GM11168 (cell line): ENCODE measurements around the gene C22orf31.

ENCODE experiments used
- in situ Hi-C: fragments of 300-500 bp; cut with MboI; formaldehyde crosslinking; loops from one replicate; pipeline ENCODE4 v1.12.0; 2022; ENCODE audit warnings: low sequenced_read_pairs; ENCODE audit not compliant: unreplicated experiment

The C22orf31 gene

DNA sequence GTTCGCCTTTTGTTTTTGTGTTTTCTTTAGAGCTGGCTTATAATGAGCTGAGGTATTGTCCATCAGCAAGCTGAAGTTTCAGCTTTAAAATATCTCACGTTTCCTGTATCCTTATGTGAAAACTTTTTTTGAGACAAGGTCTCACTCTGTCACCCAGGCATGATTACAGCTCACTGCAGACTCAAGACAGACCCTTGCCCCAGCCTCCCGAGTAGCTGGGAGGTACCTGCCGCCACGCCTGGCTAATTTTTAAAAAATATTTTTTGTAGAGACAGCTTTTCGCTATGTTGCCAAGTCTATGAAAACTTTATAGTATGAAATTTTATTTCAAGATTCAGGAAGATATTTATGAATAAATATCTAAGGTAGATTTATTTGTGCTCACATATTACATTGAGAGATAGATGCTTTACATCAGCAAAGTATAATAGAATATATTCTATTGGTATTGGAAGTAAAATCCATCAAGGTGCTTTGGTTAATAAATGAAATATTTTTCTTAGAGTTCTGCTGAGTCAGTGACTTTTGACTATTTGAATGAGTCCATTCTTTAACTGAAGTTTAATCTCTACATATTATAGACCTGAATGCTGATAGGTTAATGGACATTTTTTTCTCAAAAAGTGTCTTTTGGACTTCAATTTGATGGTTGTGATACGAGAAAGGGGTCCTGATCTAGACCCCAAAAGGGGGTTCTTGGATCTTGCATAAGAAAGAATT is 21.4 kb upstream of the C22orf31 start:
- in situ Hi-C loops: no loop called here

DNA sequence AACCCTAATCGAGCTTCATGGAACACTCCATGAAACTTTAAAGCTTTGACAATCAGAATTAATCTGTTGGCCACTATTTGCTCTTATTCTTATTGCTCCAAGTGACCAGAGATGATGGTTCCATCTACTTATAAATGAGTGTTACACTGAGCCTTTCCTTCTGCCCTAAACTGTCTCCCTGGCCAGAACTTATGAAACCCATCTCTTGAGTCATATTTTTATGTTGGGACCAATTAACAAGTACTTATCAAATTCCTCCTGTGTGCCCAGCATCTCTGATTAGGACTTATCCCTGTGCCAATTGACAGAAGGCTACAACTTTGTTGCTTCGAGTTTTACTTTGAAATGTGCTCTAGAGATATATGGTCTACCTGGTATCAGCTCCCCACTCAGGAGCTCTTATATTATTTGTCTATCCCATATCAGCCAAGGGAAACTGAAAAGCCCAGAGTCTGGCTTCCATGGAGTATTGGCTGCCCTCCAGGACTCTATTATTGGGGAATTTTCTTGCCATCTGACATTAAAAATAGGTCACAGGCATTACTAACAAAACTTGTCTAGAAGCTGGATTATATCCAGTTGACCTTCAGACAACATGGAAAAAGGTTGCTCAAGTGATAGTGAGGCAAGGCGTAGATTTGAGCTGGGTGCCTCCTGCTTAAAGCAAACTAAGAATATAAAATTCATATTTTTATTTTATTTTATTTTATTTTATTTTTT is 20.0 kb upstream of the C22orf31 start:
- in situ Hi-C loops: no loop called here

DNA sequence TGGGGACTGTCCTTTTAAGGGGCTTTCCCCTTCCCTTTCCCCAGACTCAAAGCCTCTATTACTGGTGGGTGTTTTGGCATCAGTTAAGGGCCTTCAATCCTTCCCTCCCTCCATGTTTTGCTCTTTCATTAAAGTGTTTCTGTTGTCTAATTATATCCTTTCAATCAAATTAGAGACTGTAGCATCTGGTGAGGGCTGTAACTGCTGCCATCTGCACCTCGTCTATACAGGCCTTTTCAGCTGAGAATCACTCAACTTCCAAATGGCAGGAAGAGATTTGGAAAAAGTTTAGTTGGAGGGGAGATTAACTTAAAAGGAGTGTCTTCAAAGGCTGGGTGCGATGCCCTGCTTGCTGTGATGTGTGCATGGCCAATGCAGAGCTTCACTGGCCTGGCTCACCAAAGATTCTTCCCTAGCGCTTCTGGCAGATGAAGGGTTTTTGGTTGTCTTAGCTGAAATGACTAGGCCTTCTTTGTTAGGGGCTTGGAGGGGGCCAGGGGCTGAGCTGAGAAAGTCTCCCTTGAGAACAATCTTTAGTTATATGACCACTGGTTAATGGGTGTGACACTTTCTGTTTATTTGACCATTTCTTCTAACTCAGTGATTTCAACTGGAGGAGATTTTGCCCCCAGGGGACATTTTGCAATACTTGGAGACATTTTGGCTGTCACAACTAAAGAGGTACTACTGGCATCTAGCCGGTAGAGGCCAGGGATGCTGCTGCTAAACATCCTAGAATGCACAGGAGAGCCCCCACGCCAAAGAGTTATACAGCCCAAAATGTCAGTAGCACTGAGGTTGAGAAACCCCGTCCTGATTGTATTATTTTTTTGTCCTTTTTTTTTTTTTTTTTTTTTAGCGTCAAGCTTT is 18.7 kb upstream of the C22orf31 start:
- in situ Hi-C loops: no loop called here

DNA sequence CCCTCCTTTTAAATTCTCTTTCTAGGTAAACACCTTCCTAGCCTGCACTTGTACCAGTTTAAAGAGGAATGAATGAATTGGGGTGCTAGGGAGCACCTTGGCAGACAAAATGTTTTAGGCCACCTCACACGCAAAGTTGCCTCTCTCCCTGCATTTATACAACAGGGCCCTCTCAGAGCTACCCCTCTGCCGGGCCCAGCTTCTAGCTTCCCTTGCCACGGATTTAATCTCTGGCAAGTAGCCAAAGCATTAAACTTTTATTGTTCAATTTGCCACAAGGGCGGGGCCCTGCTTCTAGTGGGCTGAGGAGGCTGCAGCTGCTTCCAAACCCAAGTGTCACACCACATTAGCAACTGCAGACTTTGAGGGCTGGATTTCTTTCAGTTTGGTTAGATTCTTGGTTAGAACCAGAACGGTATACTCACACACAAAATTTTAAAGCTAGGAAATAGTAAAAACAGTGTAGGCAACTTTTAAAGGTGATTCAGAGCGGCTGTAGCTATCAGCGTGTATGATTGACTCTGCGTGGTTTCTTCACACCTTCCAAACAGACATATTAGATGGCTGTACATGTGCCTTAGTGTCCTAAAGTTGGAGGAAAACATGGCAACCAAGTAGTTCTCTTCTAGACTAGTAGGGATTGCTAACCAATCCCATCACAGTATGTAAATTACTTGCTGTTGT is 17.7 kb upstream of the C22orf31 start:
- in situ Hi-C loops: no loop called here

DNA sequence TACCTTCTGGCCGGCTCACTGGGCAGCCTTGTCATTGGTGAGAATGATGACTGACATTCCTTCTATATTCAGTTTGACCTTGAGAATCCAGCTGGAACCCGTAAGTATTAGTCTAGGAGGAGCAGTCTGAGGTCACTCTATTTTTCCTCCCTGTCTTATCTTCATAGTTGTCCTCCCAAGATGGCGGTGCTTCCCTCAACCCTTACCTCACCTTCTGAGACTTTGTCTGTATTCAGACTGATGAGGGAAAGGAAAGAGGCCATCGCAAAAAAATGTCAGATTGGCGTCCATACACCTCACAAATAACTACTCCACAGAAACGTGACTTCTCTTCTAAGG is 17.2 kb upstream of the C22orf31 start:
- in situ Hi-C loops: no loop called here

DNA sequence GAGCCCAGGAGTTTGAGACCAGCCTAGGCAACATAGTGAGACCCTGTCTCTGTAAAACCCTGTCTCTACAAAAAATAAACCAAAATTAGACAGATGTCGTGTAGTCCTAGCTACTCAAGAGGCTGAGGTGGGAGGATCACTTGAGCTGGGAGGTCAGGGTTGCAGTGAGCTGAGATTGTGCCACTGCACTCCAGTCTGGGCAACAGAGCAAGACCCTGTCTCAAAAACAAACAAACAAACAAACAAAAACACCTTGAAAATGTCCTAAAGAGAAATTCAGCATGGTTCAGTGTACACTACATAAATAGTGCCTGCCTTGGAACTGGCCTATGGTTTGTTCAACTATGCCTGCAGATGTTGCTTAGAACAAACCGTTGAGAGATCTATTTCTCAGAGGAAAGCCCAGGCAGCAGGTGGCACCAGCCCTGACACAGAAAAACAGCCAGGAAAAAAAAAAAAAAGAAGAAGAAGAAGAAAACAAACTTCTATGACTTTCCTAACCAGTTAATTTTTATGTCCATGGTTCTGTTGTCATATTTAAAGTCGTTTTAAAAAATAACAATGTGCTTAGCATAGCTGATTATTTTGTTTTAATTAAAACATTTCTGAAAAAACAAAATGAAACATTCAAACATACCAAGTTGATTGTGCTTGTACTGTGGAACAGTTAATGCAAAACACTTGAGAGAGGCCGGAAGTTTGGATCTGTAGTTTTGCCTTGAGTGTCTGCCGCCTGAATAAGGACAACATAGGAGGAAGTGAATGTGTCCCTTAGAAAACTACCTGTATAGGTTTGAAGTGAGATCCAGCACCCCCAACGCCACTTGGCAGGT is 16.6 kb upstream of the C22orf31 start:
- in situ Hi-C loops: no loop called here

DNA sequence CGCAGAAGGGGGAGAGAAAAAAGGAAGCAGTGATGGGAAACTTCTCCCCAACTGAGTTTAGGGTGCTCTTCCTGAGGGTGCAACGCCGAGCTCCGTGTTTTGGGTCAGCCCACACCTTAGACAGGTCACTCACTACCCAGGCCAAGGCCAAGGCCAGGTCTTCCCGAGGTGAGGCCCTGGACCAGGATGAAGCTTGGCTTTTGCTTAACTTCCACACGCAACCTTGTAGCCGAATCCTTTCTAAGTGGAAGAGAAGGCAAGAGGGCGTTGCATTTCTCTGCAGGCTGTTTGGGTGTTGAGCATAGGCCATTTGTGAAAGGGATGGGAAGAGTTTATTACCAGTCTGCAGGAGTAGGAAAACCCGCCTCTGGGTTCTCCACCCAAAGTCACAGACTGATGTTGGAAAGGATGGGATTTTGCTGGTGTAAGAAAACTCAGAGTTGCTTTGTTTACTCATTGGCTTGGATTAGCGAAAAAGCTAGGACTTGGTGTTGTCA is 12.7 kb upstream of the C22orf31 start:
- in situ Hi-C loops: no loop called here

DNA sequence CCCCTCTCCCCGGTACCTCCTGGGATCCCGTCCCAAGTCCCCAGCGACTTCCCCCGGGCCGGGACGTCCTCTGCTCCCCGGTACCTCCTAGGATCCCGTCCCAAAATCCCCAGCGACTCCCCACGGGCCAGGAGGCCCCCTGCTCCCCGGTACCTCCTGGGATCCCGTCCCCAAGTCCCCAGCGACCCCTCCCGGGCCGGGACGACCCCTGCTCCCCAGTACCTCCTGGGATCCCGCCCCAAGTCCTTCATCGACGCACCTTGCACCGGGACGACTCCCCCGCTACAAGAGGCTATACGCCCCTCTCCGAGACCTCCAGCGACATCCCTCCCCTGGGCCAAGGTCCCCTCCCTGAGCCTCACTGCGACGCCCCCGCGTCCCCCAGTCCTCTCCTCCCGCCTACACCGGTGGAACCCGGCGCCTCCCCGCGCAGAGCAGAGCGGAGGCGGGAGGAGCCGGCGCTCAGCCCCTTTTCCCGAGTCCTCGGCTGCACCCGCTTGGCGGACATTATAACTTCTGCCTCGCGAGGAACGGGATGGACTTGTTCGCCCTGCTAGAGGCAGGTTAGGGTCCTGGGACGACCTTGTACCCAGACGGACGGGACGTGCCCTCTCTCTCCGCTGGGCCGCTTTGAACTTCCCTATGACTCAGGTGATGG is 12.1 kb upstream of the C22orf31 start:
- in situ Hi-C loops: no loop called here

DNA sequence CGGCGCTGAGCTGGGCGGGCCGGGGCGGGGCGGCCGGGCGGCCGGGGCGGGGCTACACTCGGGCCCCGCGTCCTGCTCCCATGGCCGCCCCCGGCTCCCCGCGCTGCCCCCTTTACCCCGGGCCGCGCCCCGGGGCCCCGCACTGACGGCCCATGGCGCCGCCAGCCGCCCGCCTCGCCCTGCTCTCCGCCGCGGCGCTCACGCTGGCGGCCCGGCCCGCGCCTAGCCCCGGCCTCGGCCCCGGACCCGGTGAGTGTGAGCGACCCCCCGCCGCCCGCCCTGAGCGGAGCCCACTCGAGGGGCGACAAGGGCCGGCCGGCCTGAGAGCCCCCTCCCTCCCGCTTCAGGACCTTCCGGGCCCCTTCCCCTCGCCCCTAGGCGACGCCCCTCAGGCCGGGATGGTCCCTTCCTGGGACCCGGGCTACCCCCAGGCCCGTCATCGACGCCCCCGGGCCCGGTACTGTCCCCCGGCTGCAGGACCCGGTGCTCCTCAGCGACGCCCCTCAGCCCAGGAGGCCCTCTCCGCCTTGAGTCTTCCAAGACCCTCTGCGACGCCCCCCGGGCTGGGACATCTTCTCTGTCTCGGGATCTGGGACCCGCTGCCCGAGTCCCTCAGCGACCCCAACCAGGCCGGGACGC is 11.5 kb upstream of the C22orf31 start, which contains the start of gene KREMEN1:
Gene KREMEN1, plus strand, starts transcription at position 57 of the 639 bp plus-strand sequence. Its CDS starts 96 bp downstream, at position 153.
- in situ Hi-C loops: no loop called here

DNA sequence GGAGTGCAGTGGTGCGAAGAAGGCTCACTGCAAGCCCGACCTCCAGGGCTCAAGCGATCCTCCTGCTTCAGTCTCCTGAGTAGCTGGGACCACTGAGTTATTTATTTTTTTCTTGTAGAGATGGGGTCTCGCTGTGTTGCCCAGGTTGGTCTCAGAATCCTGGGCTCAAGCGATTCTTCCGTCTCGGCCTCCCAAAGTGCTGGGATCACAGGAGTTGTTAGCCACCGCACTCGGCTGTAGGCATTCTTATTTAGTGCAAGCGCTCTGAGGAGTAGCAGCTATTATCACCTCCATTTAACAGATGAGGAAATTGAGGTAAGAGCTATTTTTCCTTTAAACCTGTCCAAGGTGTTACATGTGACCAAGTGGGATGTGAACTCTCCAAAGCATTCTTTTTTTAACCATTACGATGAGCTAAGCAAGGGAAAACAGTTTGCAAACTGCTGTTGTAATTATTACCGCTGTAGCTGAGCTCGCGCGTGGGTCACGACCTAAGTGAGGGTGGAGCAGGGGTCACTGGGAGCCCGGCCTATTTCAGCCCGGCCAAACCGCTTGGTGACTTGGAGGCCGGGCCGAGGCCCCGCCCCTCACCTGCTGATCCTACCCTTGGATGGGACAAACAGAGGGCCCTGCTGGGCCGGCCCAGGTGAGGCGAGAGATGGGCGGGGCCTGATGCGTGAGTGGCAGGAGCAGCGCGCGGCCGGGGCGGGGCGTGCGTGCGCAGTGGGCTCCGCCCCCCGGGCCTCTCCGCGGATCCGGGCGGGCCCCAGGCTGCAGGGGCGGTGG is 10.8 kb upstream of the C22orf31 start:
- in situ Hi-C loops: no loop called here

DNA sequence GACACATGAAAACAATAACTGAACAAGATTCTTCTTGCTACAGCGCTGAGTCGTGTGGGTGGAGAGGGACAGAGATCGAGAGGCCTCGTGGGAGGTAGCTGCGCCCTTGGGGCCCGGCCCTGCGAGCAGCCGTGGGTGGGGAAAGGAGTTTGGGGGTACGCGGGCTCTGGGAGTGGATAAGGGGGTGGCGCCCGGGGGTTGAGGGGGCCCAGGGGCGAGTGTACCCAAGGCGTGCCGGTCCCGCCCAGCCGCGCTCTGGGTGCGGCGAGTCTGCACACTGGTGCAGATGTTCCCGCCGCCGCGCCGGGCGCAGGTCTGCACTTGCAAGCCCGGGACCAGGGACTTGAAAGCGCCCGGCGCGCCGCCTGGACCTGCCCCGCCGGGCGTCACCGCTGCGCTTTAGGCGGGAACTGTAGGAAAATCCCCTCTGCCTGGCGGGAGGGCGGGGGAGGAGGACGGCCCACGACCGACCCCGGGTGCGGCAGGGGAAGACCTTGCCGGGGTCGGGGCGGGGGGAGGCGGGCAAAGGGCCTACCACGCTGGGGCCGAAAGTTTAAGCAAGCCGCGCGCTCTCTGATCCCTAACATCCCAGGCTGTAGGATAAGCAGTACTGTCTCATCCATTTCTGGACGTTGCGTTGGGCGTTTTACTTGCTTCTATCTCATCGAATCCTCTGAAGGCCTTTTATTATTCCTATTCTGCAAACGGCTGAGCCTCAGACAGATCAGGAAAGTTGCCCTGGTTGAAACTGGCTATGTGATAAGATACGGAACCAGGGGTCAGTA is 9.8 kb upstream of the C22orf31 start:
- in situ Hi-C loops: no loop called here

DNA sequence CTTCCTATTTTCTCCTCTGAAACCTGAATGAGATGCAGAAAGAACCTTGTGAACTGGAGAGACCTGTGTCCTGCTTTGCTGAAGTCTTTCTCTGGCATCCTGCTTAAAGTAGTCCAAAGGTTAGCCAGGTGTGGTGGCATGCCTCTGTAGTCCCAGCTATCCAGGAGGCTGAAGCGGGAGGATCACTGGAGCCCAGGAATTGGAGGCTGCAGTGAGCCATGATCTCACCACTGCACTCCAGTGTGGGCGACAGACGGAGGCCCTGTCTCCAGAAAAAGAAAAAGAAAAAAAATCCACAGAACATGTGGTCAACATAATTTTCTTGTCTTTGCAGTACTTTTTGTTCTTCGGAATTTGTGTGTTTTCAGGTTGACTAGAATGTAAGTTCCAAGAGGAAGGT is 8.9 kb upstream of the C22orf31 start:
- in situ Hi-C loops: no loop called here

DNA sequence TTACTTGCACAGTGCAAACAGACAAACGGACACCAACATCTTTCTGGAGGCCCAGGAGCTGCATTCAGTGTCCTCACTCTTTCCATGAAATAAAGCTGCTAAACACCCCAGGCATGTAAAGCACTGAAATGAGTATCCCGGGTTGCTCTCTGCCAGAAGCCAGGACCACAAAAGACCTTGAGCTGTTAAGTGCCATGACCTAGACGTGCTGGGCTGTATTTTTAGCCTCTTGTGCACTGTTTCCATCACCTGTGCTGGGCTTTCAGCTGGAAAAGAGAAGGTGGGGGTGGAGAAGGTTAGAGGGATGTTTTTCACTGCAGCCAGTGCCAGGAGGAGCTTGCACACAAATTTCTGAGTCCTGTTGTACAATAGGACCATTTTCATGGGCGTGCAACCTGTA is 7.8 kb upstream of the C22orf31 start:
- in situ Hi-C loops: no loop called here

DNA sequence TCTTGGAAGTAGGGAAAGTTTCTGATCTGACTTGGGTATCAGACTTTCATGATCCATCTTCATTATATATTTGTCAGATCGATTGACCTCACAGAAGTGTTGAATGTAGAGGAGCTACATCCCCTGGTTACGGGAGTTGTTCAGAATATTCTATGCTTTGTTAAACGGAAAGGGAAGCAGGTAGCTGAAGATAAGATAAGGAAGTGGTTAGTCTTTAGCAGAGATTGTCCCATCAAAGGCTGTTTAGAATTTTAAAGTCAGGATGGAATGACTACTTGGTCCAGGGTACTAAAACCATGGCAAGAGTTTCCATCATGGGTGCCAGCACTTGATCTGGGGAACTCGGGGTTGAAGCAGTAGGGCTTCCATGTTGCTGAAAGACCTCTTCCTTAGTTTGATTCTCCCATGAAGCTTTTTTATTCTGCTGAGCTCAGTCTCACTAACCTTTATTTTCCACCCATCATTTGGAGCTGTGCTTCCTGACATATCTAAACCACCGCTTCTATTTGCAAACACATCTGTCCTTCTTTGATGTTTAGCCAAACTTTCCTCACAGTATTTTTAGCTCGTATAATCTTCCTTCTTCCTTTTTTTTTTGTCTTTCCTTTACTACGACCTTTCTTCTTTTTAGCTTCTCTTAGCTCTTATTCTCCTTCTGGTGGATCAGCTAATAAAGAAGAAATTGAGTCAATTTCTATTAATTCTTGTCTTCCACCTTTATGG is 4.0 kb upstream of the C22orf31 start:
- in situ Hi-C loops: no loop called here

DNA sequence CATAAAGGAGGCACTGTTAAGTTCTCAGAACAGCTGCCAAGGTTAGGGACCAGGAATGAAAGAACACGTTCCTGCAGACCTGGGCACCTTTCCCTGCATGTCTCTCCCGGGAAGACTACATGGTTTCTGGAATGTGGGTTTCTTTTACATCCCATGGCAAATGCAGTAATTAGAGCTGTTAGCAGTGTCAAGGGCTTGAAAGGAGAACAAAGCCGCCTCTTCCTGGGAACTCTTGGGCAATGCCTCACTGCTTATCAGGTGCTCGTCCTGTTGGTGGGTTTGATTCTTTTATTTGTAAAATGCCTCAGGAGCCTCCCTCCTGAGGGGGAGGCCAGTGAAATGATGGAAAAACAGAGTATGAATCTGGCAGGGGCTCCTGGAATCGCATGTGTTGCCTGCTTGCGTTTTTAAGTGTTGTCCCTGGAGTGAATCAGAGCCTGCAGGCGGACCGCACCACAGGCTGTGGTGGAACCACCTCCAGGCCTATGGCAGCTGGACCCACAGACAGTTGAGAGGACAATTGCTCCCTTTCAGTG is 723 bp upstream of the C22orf31 start:
- in situ Hi-C loops: no loop called here

DNA sequence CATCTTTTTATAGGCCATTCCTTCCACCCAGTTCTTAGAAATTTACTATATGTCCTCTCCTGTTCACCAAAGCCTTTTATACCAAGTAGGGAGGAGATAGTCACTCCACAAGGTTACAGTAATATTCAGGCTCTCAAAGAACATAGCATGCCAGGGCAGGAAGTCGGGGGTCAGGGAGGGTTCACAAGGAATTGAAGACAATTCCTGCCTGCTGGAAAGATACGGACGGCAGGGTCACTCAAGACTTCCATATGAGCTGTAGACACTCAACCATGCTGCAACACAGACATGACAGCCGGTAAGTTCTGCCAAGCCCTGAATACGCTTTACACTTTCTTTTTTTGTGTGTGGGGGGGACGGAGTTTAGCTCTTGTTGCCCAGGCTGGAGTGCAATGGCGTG is 700 bp downstream of the C22orf31 start:
- in situ Hi-C loops: no loop called here
